Gastrocnemius medialis (tissue), 4 donors: ENCODE data around the gene PARD3B.

ENCODE experiments used
- POLR2A ChIP-seq, 2 donors: fragments of 450-650 bp; IDR thresholded peaks; one replicate each; pipeline ENCODE4 v1.6.1; 2017; ENCODE audit warnings: antibody characterized with exemption in 2 of 2, mild to moderate bottlenecking in 2 of 2, moderate library complexity in 2 of 2
- TF ChIP-seq, protein P1 (sequence below), 5 experiments: fragments of 450-650 bp in 3 of 5; fragments of 200-600 bp in 2 of 5; sonication (generic) in 2 of 5; IDR thresholded peaks in 4 of 5; conservative IDR thresholded peaks in 1 of 5; 1 replicate in 4 of 5; 2 replicates in 1 of 5; pipeline ENCODE4 v1.5.1; 2016 to 2019; ENCODE audit warnings: antibody characterized with exemption in 5 of 5, mild to moderate bottlenecking in 3 of 5, moderate library complexity in 3 of 5

DNA sequence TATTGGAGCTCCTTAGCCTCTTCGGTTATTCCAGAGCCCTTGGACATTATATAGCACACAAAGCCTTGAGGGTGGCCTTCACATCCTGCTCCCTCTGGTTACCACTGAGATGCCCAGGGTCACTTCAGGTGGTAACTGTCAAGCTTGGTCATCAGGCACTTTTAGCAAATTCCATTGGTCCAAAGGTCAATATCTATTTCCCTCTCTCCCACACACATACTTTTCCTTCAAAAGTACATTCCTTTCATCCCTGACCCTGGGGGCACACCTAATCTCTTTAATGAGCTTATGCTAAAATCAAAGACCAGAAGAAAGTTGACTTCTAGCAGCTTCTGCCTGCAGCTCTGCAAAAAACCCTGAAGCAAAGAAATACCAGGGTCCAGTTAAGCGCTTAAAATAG, 965.1 kb downstream of the PARD3B start:
- TF ChIP-seq POLR2A (IDR thresholded peaks at IDR 0.05) = no peak
- TF ChIP-seq, protein P1, sequence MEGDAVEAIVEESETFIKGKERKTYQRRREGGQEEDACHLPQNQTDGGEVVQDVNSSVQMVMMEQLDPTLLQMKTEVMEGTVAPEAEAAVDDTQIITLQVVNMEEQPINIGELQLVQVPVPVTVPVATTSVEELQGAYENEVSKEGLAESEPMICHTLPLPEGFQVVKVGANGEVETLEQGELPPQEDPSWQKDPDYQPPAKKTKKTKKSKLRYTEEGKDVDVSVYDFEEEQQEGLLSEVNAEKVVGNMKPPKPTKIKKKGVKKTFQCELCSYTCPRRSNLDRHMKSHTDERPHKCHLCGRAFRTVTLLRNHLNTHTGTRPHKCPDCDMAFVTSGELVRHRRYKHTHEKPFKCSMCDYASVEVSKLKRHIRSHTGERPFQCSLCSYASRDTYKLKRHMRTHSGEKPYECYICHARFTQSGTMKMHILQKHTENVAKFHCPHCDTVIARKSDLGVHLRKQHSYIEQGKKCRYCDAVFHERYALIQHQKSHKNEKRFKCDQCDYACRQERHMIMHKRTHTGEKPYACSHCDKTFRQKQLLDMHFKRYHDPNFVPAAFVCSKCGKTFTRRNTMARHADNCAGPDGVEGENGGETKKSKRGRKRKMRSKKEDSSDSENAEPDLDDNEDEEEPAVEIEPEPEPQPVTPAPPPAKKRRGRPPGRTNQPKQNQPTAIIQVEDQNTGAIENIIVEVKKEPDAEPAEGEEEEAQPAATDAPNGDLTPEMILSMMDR (IDR thresholded peaks at IDR 0.05 in 4 of 5, conservative IDR thresholded peaks at IDR 0.05 in 1 of 5) = no peak
